AG04450 (cell line): ENCODE results near the gene ZNF408. TPM values are rescaled to one million over a fixed set of nuclear protein-coding genes. Genes with fewer than 3 reads are reported as not detected.

Source experiments
- CTCF ChIA-PET: fragments of 300-600, 350-600 bp; formaldehyde crosslinking; extraction: SDS; loops from one replicate; lab custom pipeline; 2022; ENCODE audit warnings: antibody characterized with exemption, inconsistent platforms; lab: Charles Lee
- POLR2A ChIA-PET: fragments of 350-600 bp; formaldehyde crosslinking; extraction: SDS; loops from one replicate; lab custom pipeline; 2021; ENCODE audit warnings: antibody characterized with exemption, inconsistent platforms; lab: Yijun Ruan, JAX
- DNase-seq: peaks from one replicate; pipeline ENCODE4 v3.0.0-alpha.2; 2011; ENCODE audit warnings: low read depth, low spot score
- H3K27ac ChIP-seq: one replicate; pipeline ENCODE4 v1.5.1; 2012; ENCODE audit warnings: low read depth, low read length, control low read depth
- H3K27me3 ChIP-seq: one replicate; pipeline ENCODE4 v1.6.0; 2012; ENCODE audit warnings: low read length; ENCODE audit not compliant: control insufficient read depth, insufficient read depth
- H3K4me3 ChIP-seq: 2 replicates; pipeline ENCODE4 v1.5.1; 2011; ENCODE audit warnings: mild to moderate bottlenecking, low read depth, low read length, control low read depth
- H3K9me3 ChIP-seq: 2 replicates; pipeline ENCODE4 v1.5.1; 2012; ENCODE audit warnings: low read length; ENCODE audit not compliant: control insufficient read depth, insufficient read depth
- CTCF ChIP-seq: IDR thresholded peaks from 2 replicates; pipeline ENCODE4 v1.5.1; 2011; ENCODE audit warnings: low read depth, low read length, control low read depth, inconsistent platforms
- polyA plus RNA-seq: library from polyadenylated mRNA; depleted of rRNA; stranded (reverse); fragments of >200 nt; gene quantifications from 2 replicates; pipeline ENCODE4 v1.2.3, GENCODE V29; 2011

Gene ZNF408
- polyA plus RNA-seq, 1 experiment = 4.9 TPM

GRCh38 chr11:46677991-46678740, 22.7 kb upstream of the ZNF408 start:
- CTCF ChIA-PET = no interaction called here
- no peak overlapping the region for H3K27ac ChIP-seq

GRCh38 chr11:46678741-46679130, 22.1 kb upstream of the ZNF408 start:
- Histone ChIP-seq H3K4me3 (no peak overlapping the region), H3K9me3 (no peaks in the 10 kb centered on the region), H3K27me3 (no peaks in the 10 kb centered on the region), H3K27ac (no peak overlapping the region)
- ChIA-PET CTCF (no interaction called here), POLR2A (no interaction called here)
- DNase-seq = no peak
- TF ChIP-seq CTCF = no peak

More at GRCh38 chr11:46677991-46678740, 22.7 kb upstream of the ZNF408 start:
- no peak for DNase-seq
- Histone ChIP-seq H3K4me3 (no peak overlapping the region), H3K9me3 (no peaks in the 10 kb centered on the region), H3K27me3 (no peaks in the 10 kb centered on the region)
- no peak for TF ChIP-seq CTCF
- POLR2A ChIA-PET = interaction anchor here (0.7 kb wide), 1 partner anchor 29 kb away, joined by 5 read pairs; no protein-coding TSS in a partner anchor

- H3K27me3 ChIP-seq = no peaks in the 10 kb centered on the region
- no peak for TF ChIP-seq CTCF
- CTCF ChIA-PET = no interaction called here
- no peak for DNase-seq
- H3K9me3 ChIP-seq = no peaks in the 10 kb centered on the region
- H3K4me3 ChIP-seq = no peak overlapping the region
- no peak overlapping the region for H3K27ac ChIP-seq
- POLR2A ChIA-PET = no interaction called here
Measured at GRCh38 chr11:46679241-46680163, 21.3 kb upstream of the ZNF408 start.

- no peaks in the 10 kb centered on the region for H3K9me3 ChIP-seq
- DNase-seq = no peak
- ChIA-PET POLR2A (no interaction called here), CTCF (no interaction called here)
- no peak for TF ChIP-seq CTCF
- H3K27me3 ChIP-seq = no peaks in the 10 kb centered on the region
- no peak overlapping the region for H3K4me3 ChIP-seq
- H3K27ac ChIP-seq = no peak overlapping the region
Measured at GRCh38 chr11:46680164-46680760, 20.6 kb upstream of the ZNF408 start.

GRCh38 chr11:46680815-46681214, 20.0 kb upstream of the ZNF408 start:
- no peaks in the 10 kb centered on the region for H3K27me3 ChIP-seq
- no peak for DNase-seq
- ChIA-PET CTCF (no interaction called here), POLR2A (no interaction called here)
- no peaks in the 10 kb centered on the region for H3K9me3 ChIP-seq
- H3K4me3 ChIP-seq = no peak overlapping the region
- no peak overlapping the region for H3K27ac ChIP-seq
- no peak for TF ChIP-seq CTCF
